Pancreas (tissue), 10 donors: ENCODE measurements around the gene ARIH1. TPM values are rescaled to one million over a fixed set of nuclear protein-coding genes. Genes with fewer than 3 reads are reported as not detected.
A peak's percentile ranks its signal among the peaks of the same experiment; 100 is the strongest.

Experiments
- ATAC-seq, 4 donors: fragments of 200-7000 bp; cut with Tn5 transposase; one replicate each; pipeline versions ENCODE4 v1.8.0 to v1.9.1; 2020; ENCODE audit warnings: mild to moderate bottlenecking in 4 of 4, moderate library complexity in 4 of 4
- DNase-seq, 6 donors: peaks; one replicate each; pipeline ENCODE4 v3.0.0-alpha.2; 2020
- FAIRE-seq: peaks from 2 replicates; lab custom pipeline; 2012; peaks lifted over from hg19 to GRCh38; lab: Jason Lieb, UNC
- H3K27ac ChIP-seq, 4 donors: fragments of 200-600 bp; sonication (generic); 1 replicate in 3 of 4; 2 replicates in 1 of 4; pipeline versions ENCODE4 v1.5.0 to v1.8.0; 2020
- H3K27me3 ChIP-seq, 4 donors: fragments of 200-600 bp; one replicate each; pipeline ENCODE4 v1.8.0; 2021
- H3K36me3 ChIP-seq, 3 donors: fragments of 200-600 bp; sonication (generic) in 1 of 3; one replicate each; pipeline versions ENCODE4 v1.5.0 to v1.8.0; 2020 to 2021
- H3K4me1 ChIP-seq, 3 donors: fragments of 200-600 bp; one replicate each; pipeline ENCODE4 v1.8.0; 2021
- H3K4me3 ChIP-seq, 4 donors: fragments of 200-600 bp; sonication (generic) in 2 of 4; one replicate each; pipeline versions ENCODE4 v1.5.0 to v1.8.0; 2020 to 2021
- H3K9me3 ChIP-seq, 4 donors: fragments of 200-600 bp; one replicate each; pipeline ENCODE4 v1.8.0; 2021
- CTCF ChIP-seq, 4 donors: fragments of 200-600 bp; sonication (generic) in 3 of 4; IDR thresholded peaks; one replicate each; pipeline versions ENCODE4 v1.5.0 to v1.8.0; 2021; ENCODE audit warnings: antibody characterized with exemption in 4 of 4
- WGBS, 2 donors: extraction: QIAGEN DNeasy Blood & Tissue Kit; methylation state at CpG; one replicate each; pipeline ENCODE4 v1.1.7; 2013; 5-methylcytosine and 5-hydroxymethylcytosine counted together
- intact Hi-C, 3 donors: fragments of 100-400 bp; cut with DNase I; formaldehyde crosslinking; loops; one replicate each; pipeline versions ENCODE4 v1.11.1 to v1.14.2; 2022
- polyA plus RNA-seq, 2 donors: library from polyadenylated mRNA; stranded (reverse); fragments of 200-250 nt; gene quantifications; one replicate each; pipeline ENCODE4 v1.2.3, GENCODE V29; 2013
- total RNA-seq, 6 donors: library from RNA; stranded (reverse); fragmentation: NEBNext Ultra II Directional in 4 of 6; extraction: Animal tissue kit (Norgen Biotek cat#: 25700) in 4 of 6; gene quantifications; one replicate each; pipeline versions ENCODE4 v1.2.1 to v1.2.4, GENCODE V29; 2021 to 2023
- donor health status: healthy with polysubstance abuse.
- donor health status: DM: no; HTN: no; CAD: no; lungs with moderate emphysema.
- donor health status: DM: no; HTN: no; CAD: no.
- donor health status: control.
- donor health status: control.
- donor health status: Bipolar disorder and iron deficiency.
- donor health status: DM: yes; HTN: yes; CAD: no.
- donor health status: DM: no; HTN: no; CAD: no.
- donor health status: DM: no; HTN: no; CAD: no.
- donor health status: DM: yes; HTN: yes; CAD: no.

ARIH1 gene
- total and polyA plus RNA-seq, 8 donors: 11.5 to 91.3 (median 66.6) TPM

GRCh38 chr15:72450805-72451204, 23.3 kb upstream of the ARIH1 start:
- H3K36me3 ChIP-seq: no peaks in the 10 kb centered on the region
- FAIRE-seq: no peak
- DNase-seq: no peak
- WGBS, 2 donors: 76 to 85% methylated on average over 6 of the region's 6 CpGs
- no peak overlapping the region for H3K4me3 ChIP-seq
- H3K4me1 ChIP-seq: no peaks in the 10 kb centered on the region
- no peaks in the 10 kb centered on the region for H3K27me3 ChIP-seq
- no peaks in the 10 kb centered on the region for H3K9me3 ChIP-seq
- no peak overlapping the region for H3K27ac ChIP-seq
- no peak for TF ChIP-seq CTCF (IDR thresholded peaks at IDR 0.05)
- ATAC-seq: no peak
- intact Hi-C loops: no loop called here

GRCh38 chr15:72451224-72451623, 22.9 kb upstream of the ARIH1 start:
- H3K9me3 ChIP-seq: no peaks in the 10 kb centered on the region
- no peak overlapping the region for H3K4me3 ChIP-seq
- H3K27ac ChIP-seq: no peak overlapping the region
- 83 to 86% methylated on average over 9 of the region's 9 CpGs for WGBS, 2 donors
- no peak for TF ChIP-seq CTCF (IDR thresholded peaks at IDR 0.05)
- H3K36me3 ChIP-seq: no peaks in the 10 kb centered on the region
- DNase-seq: peak in 2 of 6 donors; percentile 20 to 45
- no peak for ATAC-seq
- H3K4me1 ChIP-seq: no peaks in the 10 kb centered on the region
- intact Hi-C loops: no loop called here
- H3K27me3 ChIP-seq: no peaks in the 10 kb centered on the region
- no peak for FAIRE-seq

GRCh38 chr15:72456684-72457083, 17.4 kb upstream of the ARIH1 start:
- H3K36me3 ChIP-seq: no peaks in the 10 kb centered on the region
- H3K4me1 ChIP-seq: no peaks in the 10 kb centered on the region
- DNase-seq: no peak
- no peak overlapping the region for H3K4me3 ChIP-seq
- H3K27ac ChIP-seq: no peak overlapping the region
- intact Hi-C loops: no loop called here
- WGBS, 2 donors: 94 to 97% methylated on average over 7 of the region's 7 CpGs
- H3K27me3 ChIP-seq: no peaks in the 10 kb centered on the region
- TF ChIP-seq CTCF (IDR thresholded peaks at IDR 0.05): no peak
- H3K9me3 ChIP-seq: no peaks in the 10 kb centered on the region
- FAIRE-seq: no peak
- ATAC-seq: no peak

GRCh38 chr15:72460402-72460801, 13.7 kb upstream of the ARIH1 start:
- intact Hi-C loops: no loop called here
- FAIRE-seq: no peak
- no peak for ATAC-seq

More at GRCh38 chr15:72460402-72460801, 13.7 kb upstream of the ARIH1 start:
- no peak for TF ChIP-seq CTCF (IDR thresholded peaks at IDR 0.05)
- H3K4me3 ChIP-seq: no peak overlapping the region
- H3K36me3 ChIP-seq: no peaks in the 10 kb centered on the region
- H3K9me3 ChIP-seq: no peaks in the 10 kb centered on the region
- no peak overlapping the region for H3K27ac ChIP-seq
- H3K27me3 ChIP-seq: no peaks in the 10 kb centered on the region
- DNase-seq: no peak
- WGBS, 2 donors: 98 to 99% methylated on average over 3 of the region's 3 CpGs
- H3K4me1 ChIP-seq: no peaks in the 10 kb centered on the region
